Liver (tissue), 9 donors: ENCODE data around the gene IQGAP2. TPM values are rescaled to one million over a fixed set of nuclear protein-coding genes. Genes with fewer than 3 reads are reported as not detected.

Experiments
- DNase-seq: peaks from one replicate; pipeline ENCODE4 v3.0.0-alpha.2; 2017; ENCODE audit warnings: low spot score
- H3K27ac ChIP-seq, 2 donors: one replicate each; pipeline ENCODE4 v1.7.0; 2013; ENCODE audit warnings: inconsistent platforms in 2 of 2, low read length in 2 of 2, control low read depth in 1 of 2, low read depth in 1 of 2, mild to moderate bottlenecking in 1 of 2
- H3K27me3 ChIP-seq, 4 donors: one replicate each; pipeline versions ENCODE4 v1.6.1 to v1.7.0; 2013; ENCODE audit warnings: low read length in 3 of 4, inconsistent platforms in 1 of 4, mild to moderate bottlenecking in 1 of 4, moderate library complexity in 1 of 4; ENCODE audit not compliant: control insufficient read depth in 4 of 4, insufficient read depth in 4 of 4
- H3K36me3 ChIP-seq, 4 donors: one replicate each; pipeline versions ENCODE4 v1.6.1 to v1.7.0; 2013; ENCODE audit warnings: low read length in 3 of 4, mild to moderate bottlenecking in 3 of 4, low read depth in 1 of 4, moderate library complexity in 1 of 4; ENCODE audit not compliant: control insufficient read depth in 4 of 4, insufficient read depth in 3 of 4
- H3K4me1 ChIP-seq, 4 donors: one replicate each; pipeline versions ENCODE4 v1.6.1 to v1.7.0; 2013; ENCODE audit warnings: low read length in 3 of 4, mild to moderate bottlenecking in 3 of 4, moderate library complexity in 1 of 4; ENCODE audit not compliant: control insufficient read depth in 4 of 4, insufficient read depth in 4 of 4
- H3K4me3 ChIP-seq, 3 donors: one replicate each; pipeline versions ENCODE4 v1.6.1 to v1.7.0; 2013; ENCODE audit warnings: low read length in 3 of 3, control low read depth in 1 of 3, low read depth in 1 of 3, mild to moderate bottlenecking in 1 of 3
- H3K9ac ChIP-seq, 2 donors: one replicate each; pipeline ENCODE4 v1.7.0; 2013; ENCODE audit warnings: low read length in 2 of 2, mild to moderate bottlenecking in 2 of 2, moderate library complexity in 2 of 2, control low read depth in 1 of 2, low read depth in 1 of 2
- H3K9me3 ChIP-seq, 4 donors: one replicate each; pipeline versions ENCODE4 v1.6.1 to v1.7.0; 2013; ENCODE audit warnings: low read length in 3 of 4; ENCODE audit not compliant: control insufficient read depth in 4 of 4
- ATF3 ChIP-seq: IDR thresholded peaks from 2 replicates; pipeline ENCODE4 v1.6.1; 2016; ENCODE audit warnings: antibody characterized with exemption
- CTCF ChIP-seq: fragments of 150-350 bp; IDR thresholded peaks from 2 replicates; pipeline ENCODE4 v1.5.1; 2017; ENCODE audit warnings: improper control_type of control experiment, low read depth, low read length; ENCODE audit not compliant: missing input control
- EGR1 ChIP-seq, 2 donors: IDR thresholded peaks; 2 replicates each; pipeline ENCODE4 v1.6.1; 2016 to 2018; ENCODE audit warnings: antibody characterized with exemption in 2 of 2, low read depth in 2 of 2
- FOXA1 ChIP-seq: IDR thresholded peaks from 2 replicates; pipeline ENCODE4 v1.6.1; 2016; ENCODE audit warnings: antibody characterized with exemption
- FOXA2 ChIP-seq: IDR thresholded peaks from 2 replicates; pipeline ENCODE4 v1.6.1; 2016; ENCODE audit warnings: antibody characterized with exemption
- GABPA ChIP-seq, 2 donors: IDR thresholded peaks in 1 of 2; conservative IDR thresholded peaks in 1 of 2; 2 replicates each; pipeline ENCODE4 v1.6.1; 2016; ENCODE audit warnings: antibody characterized with exemption in 2 of 2, mild to moderate bottlenecking in 1 of 2, moderate library complexity in 1 of 2
- HNF4A ChIP-seq, 2 donors: conservative IDR thresholded peaks; 2 replicates each; pipeline ENCODE4 v1.6.1; 2016; ENCODE audit warnings: antibody characterized with exemption in 2 of 2, mild to moderate bottlenecking in 2 of 2
- HNF4G ChIP-seq: IDR thresholded peaks from 2 replicates; pipeline ENCODE4 v1.6.1; 2016; ENCODE audit warnings: antibody characterized with exemption
- JUND ChIP-seq, 2 donors: IDR thresholded peaks; 2 replicates each; pipeline ENCODE4 v1.6.1; 2016; ENCODE audit warnings: antibody characterized with exemption in 2 of 2
- MAX ChIP-seq: IDR thresholded peaks from 2 replicates; pipeline ENCODE4 v1.6.1; 2016; ENCODE audit warnings: antibody characterized with exemption
- NR2F2 ChIP-seq: IDR thresholded peaks from 2 replicates; pipeline ENCODE4 v1.6.1; 2016; ENCODE audit warnings: antibody characterized with exemption
- SP1 ChIP-seq: IDR thresholded peaks from 2 replicates; pipeline ENCODE4 v1.6.1; 2018; ENCODE audit warnings: antibody characterized with exemption, mild to moderate bottlenecking
- TAF1 ChIP-seq: conservative IDR thresholded peaks from 2 replicates; pipeline ENCODE4 v1.6.1; 2016; ENCODE audit warnings: antibody characterized with exemption, mild to moderate bottlenecking
- YY1 ChIP-seq: IDR thresholded peaks from 2 replicates; pipeline ENCODE4 v1.6.1; 2016; ENCODE audit warnings: antibody characterized with exemption, mild to moderate bottlenecking
- WGBS: extraction: QIAGEN DNeasy Blood & Tissue Kit; methylation state at CpG from one replicate; pipeline ENCODE4 v1.1.7; 2013; 5-methylcytosine and 5-hydroxymethylcytosine counted together
- polyA plus RNA-seq, 2 donors: library from polyadenylated mRNA; stranded (reverse) in 1 of 2; unstranded in 1 of 2; fragments of 200-250 nt in 1 of 2; fragments of >200 nt in 1 of 2; fragmentation: Nextera tagmentation in 1 of 2; extraction: Ambion mirVana in 1 of 2; gene quantifications; one replicate each; pipeline versions ENCODE4 v1.2.1 to v1.2.3, GENCODE V29; 2013 to 2015
- total RNA-seq, 2 donors: library from RNA; depleted of rRNA; stranded (reverse); fragments of >200 nt; gene quantifications; one replicate each; pipeline ENCODE4 v1.2.3, GENCODE V29; 2014
- TF ChIP-seq, protein P1 (sequence below): IDR thresholded peaks from 2 replicates; pipeline ENCODE4 v1.6.1; 2016; ENCODE audit warnings: antibody characterized with exemption, mild to moderate bottlenecking
- TF ChIP-seq, protein P2 (sequence below): IDR thresholded peaks from 2 replicates; pipeline ENCODE4 v1.6.1; 2016; ENCODE audit warnings: antibody characterized with exemption
- donor health status: healthy.
- donor health status: healthy.
- donor health status: healthy.
- donor health status: healthy.
- donor health status: healthy.

The IQGAP2 gene
- total and polyA plus RNA-seq, 4 donors: 41.5 to 205 (median 102) TPM

DNA sequence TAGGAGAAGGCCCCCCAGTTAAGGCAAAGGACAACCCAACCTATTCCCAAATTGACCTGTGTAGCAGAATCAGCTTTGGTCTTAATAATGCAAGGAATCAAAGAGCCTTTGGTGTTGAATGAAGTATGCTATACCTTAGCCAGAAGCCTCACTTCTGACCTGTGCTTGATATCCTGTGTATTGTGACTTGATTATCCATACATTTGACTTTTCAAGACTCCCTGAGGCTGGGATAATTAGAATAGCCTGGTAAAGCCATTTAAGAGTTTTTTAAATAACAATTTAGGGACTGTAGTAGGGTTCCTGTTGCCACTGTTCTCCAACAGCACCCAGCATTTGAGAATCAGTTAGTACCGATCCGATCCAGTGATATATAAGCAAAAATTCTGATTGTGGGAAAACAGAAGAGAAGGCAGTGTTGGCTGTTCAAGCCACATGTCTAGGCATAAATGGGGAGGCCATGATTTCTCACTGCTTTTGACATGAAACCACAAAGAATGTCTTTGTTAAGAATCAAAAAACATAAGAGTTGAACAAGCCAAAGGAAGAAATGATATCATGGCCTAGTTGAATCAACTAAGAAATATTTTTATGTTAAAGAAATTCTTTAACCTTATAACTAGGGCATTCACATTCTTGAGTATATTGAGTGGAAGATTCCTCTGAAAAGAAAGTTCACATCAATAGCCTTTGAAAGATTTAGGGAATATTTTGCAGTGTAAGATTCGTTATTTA is 121.2 kb downstream of the IQGAP2 start:
- Histone ChIP-seq H3K27ac (no peak overlapping the region), H3K27me3 (no peaks in the 10 kb centered on the region), H3K9me3 (no peaks in the 10 kb centered on the region), H3K9ac (no peak overlapping the region), H3K36me3 (no peaks in the 10 kb centered on the region), H3K4me3 (no peak overlapping the region), H3K4me1 (peaks cover 0 to 27% (median 8%) of the 10 kb centered on the region in 4 donors)
- no peak for TF ChIP-seq YY1
- no peak for TF ChIP-seq CTCF
- 76% methylated on average over 3 of the region's 3 CpGs for WGBS
- no peak for DNase-seq

DNA sequence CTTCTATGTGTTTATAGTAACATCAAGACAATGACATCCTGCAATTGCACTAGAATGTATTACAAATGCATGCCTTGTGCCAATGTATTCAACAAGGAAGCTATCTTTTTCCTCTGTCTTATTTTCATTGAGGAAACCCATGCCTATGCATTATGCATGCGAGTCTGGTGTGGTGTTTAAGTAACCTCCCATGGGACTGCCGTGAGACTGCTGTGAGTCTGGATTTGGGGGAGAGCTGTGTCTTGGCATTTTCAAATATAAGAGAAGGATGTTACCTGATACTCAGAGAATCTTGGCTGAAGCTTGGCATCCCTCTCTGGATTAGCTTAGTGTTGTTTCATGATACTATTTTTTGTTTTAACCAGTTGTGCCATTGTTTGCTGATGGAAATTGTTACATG is 121.8 kb downstream of the IQGAP2 start:
- Histone ChIP-seq H3K9ac (no peak overlapping the region), H3K27me3 (no peaks in the 10 kb centered on the region), H3K9me3 (no peaks in the 10 kb centered on the region), H3K4me1 (peaks cover 0 to 30% (median 8%) of the 10 kb centered on the region in 4 donors), H3K27ac (no peak overlapping the region), H3K36me3 (no peaks in the 10 kb centered on the region), H3K4me3 (no peak overlapping the region)
- DNase-seq: no peak
- 89% methylated on average over 2 of the region's 2 CpGs for WGBS
- no peak for TF ChIP-seq FOXA2
- no peak for TF ChIP-seq MAX
- TF ChIP-seq EGR1 (IDR thresholded peaks at IDR 0.05; ENCODE audit: low read depth in 2 of 2): no peak
- TF ChIP-seq SP1: no peak
- no peak for TF ChIP-seq CTCF
- TF ChIP-seq JUND (IDR thresholded peaks at IDR 0.05): no peak
- no peak for TF ChIP-seq ATF3
- TF ChIP-seq, protein P1, sequence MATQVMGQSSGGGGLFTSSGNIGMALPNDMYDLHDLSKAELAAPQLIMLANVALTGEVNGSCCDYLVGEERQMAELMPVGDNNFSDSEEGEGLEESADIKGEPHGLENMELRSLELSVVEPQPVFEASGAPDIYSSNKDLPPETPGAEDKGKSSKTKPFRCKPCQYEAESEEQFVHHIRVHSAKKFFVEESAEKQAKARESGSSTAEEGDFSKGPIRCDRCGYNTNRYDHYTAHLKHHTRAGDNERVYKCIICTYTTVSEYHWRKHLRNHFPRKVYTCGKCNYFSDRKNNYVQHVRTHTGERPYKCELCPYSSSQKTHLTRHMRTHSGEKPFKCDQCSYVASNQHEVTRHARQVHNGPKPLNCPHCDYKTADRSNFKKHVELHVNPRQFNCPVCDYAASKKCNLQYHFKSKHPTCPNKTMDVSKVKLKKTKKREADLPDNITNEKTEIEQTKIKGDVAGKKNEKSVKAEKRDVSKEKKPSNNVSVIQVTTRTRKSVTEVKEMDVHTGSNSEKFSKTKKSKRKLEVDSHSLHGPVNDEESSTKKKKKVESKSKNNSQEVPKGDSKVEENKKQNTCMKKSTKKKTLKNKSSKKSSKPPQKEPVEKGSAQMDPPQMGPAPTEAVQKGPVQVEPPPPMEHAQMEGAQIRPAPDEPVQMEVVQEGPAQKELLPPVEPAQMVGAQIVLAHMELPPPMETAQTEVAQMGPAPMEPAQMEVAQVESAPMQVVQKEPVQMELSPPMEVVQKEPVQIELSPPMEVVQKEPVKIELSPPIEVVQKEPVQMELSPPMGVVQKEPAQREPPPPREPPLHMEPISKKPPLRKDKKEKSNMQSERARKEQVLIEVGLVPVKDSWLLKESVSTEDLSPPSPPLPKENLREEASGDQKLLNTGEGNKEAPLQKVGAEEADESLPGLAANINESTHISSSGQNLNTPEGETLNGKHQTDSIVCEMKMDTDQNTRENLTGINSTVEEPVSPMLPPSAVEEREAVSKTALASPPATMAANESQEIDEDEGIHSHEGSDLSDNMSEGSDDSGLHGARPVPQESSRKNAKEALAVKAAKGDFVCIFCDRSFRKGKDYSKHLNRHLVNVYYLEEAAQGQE: no peak
- TF ChIP-seq FOXA1: no peak
- TF ChIP-seq HNF4G: no peak
- TF ChIP-seq, protein P2, sequence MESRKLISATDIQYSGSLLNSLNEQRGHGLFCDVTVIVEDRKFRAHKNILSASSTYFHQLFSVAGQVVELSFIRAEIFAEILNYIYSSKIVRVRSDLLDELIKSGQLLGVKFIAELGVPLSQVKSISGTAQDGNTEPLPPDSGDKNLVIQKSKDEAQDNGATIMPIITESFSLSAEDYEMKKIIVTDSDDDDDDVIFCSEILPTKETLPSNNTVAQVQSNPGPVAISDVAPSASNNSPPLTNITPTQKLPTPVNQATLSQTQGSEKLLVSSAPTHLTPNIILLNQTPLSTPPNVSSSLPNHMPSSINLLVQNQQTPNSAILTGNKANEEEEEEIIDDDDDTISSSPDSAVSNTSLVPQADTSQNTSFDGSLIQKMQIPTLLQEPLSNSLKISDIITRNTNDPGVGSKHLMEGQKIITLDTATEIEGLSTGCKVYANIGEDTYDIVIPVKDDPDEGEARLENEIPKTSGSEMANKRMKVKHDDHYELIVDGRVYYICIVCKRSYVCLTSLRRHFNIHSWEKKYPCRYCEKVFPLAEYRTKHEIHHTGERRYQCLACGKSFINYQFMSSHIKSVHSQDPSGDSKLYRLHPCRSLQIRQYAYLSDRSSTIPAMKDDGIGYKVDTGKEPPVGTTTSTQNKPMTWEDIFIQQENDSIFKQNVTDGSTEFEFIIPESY: no peak
- TF ChIP-seq TAF1: no peak
- no peak for TF ChIP-seq NR2F2
- no peak for TF ChIP-seq HNF4A (conservative IDR thresholded peaks at IDR 0.05)
- TF ChIP-seq GABPA (IDR thresholded peaks at IDR 0.05 in 1 of 2, conservative IDR thresholded peaks at IDR 0.05 in 1 of 2): no peak
